GM19328 (cell line): ENCODE results near the gene CFAP97D2.
"Not testable (repeated sequence)": the region's sequence is repeated elsewhere in the genome, so short reads cannot be mapped to it uniquely, and the experiment has no call there.

Experiments used
- ATAC-seq: cut with Tn5 transposase; IDR thresholded peaks from one replicate; pipeline ENCODE4 v1.9.1; 2021; ENCODE audit warnings: mild to moderate bottlenecking, moderate library complexity; ENCODE audit not compliant: unreplicated experiment

Gene CFAP97D2

DNA sequence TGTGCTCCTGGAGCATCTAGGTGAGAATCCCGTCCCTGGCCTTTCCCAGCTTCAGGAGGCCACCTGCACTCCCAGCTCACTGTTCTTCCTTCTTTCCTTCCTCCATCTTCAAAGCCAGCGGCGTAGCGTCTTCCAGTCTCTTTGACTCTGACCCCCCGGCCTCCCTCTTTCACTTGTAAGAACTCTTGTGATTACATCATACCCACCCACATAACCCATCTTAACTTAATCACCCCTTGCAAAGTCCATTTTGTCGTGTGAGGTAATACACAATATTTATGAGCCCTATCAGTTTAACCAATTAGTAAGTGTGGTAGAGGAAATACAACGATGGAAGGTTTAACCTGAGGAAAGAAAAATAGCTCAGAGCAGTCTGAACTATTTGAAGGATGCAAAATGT is 51.1 kb downstream of the CFAP97D2 start:
- no peak for ATAC-seq

DNA sequence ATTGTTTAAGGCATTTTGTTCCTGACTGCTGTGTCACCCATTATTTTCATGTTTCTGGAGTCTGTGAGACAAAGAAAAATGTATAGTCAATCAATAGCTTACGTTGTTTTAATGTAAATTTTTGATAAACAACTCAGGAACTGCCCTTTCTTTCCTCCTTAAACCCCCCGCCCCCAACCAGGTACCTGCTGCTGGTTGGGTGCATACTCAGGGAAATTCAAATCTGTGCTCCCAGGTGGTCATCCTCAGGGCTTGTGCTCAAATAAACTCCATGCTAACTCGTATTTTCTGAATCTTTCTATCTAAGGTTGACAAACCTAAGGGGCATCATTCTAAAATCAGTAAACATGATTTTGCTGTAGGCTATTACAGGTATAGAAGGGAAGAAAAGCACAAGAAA is 51.5 kb downstream of the CFAP97D2 start:
- ATAC-seq, result no peak

- no peak for ATAC-seq
These were observed 52.8 kb downstream of the CFAP97D2 start for GRCh38 chr13:114231886-114232285.

GRCh38 chr13:114234266-114234644 is 55.2 kb downstream of the CFAP97D2 start:
- ATAC-seq, result no peak

DNA sequence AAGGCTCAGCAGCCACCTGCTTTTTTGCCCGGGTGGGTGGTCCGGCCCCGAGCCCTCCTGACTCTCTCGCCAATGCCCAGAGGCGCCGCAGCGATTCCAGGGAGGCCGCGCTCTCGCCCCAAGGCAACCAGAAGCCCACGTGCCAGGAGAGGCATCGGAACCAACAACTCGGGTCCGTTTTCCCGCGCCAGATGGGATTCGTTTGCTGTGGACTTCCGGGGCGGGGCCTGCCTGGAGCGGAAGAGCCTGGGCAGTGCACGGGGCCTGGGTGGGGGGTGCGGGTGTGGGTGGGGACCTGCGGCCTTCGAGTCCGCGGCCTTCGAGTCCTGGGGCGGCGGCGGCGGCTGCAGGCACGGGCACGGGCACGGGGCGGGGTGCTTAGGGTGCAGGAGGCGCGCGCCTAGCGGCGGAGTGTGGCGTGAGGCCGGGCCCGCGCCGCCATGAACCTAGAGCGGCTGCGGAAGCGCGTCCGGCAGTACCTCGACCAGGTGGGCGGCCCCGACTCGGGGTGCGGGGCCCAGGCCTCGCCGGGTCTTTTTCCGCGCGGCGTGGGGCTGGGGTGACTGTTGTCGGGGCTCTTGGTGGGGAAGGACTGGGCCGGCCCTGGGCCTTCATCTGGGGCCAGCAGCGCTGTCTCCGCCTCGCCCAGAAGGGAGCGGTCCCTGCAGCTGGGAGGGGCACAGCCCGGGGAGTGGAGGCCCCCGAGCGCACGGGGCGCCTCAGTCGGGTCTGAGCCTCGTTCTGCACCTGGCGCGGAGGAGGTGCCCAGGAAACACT is 55.8 kb downstream of the CFAP97D2 start, which contains the start of gene CDC16:
Gene CDC16 (plus strand): TSS at position 253 of the 777 bp plus-strand sequence. CDS start 188 bp downstream, at position 441.
- peak; percentile 84 for ATAC-seq

DNA sequence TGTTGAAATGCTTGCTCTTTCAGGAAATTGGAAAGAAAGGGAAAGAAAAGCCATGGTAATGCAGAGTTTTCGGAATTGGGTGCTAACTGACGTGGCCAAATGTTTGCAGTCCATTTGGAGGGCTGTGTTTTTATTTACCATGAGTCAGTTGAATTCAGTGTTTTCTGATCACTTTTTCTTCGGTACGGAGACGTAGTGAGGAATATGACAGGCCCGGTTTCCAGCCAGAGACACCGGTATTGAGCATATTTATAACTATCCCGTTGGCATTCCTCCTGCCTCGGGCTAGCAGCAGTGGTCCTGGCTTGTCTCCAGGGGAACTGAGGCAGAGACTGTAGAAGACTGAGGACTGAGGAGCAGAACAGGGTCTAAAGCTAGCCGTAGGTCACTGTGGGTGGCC is 56.6 kb downstream of the CFAP97D2 start:
- no peak for ATAC-seq

- ATAC-seq, result no peak
These were observed 57.2 kb downstream of the CFAP97D2 start for GRCh38 chr13:114236227-114236626.

DNA sequence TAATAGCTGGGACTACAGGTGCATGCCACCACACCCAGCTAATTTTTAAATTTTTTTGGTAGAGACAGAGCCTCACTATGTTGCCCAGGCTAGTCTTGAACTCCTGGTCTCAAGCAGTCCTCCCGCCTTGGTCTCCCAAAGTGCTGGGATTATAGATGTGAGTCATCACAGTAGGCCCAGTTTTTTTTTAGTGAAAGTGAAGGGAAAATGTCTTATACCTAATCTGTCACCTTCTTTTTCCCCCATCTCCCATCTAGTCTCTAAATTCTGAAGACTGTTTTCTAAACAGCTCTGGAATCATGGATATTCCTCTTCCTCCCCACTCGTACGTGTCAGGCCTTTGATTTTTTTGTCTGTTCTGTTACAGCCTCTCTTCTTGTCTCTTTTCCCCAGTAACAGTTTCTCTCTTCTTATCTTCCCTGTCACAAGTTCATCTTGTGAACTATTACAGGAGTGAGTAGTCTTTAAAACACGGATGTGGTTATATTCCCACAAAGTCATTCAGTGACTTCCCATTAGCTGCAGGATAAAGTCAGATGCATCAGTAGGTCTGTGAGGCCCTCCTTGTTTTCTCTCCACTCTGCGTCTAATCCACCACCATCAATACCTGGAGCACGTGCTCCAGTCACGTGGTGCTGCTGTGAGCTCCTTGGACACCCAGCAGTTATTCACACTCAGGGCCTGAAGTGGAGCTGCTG is 58.5 kb downstream of the CFAP97D2 start:
- ATAC-seq, result no peak

- ATAC-seq, result no peak
These were observed 62.9 kb downstream of the CFAP97D2 start for GRCh38 chr13:114241918-114242317.

GRCh38 chr13:114243971-114244370 is 64.9 kb downstream of the CFAP97D2 start:
- no peak for ATAC-seq

GRCh38 chr13:114244637-114245036 is 65.6 kb downstream of the CFAP97D2 start:
- ATAC-seq, result no peak

GRCh38 chr13:114248011-114248410 is 69.0 kb downstream of the CFAP97D2 start:
- no peak for ATAC-seq

- ATAC-seq, result no peak
These were observed 70.0 kb downstream of the CFAP97D2 start for GRCh38 chr13:114249077-114249476.

DNA sequence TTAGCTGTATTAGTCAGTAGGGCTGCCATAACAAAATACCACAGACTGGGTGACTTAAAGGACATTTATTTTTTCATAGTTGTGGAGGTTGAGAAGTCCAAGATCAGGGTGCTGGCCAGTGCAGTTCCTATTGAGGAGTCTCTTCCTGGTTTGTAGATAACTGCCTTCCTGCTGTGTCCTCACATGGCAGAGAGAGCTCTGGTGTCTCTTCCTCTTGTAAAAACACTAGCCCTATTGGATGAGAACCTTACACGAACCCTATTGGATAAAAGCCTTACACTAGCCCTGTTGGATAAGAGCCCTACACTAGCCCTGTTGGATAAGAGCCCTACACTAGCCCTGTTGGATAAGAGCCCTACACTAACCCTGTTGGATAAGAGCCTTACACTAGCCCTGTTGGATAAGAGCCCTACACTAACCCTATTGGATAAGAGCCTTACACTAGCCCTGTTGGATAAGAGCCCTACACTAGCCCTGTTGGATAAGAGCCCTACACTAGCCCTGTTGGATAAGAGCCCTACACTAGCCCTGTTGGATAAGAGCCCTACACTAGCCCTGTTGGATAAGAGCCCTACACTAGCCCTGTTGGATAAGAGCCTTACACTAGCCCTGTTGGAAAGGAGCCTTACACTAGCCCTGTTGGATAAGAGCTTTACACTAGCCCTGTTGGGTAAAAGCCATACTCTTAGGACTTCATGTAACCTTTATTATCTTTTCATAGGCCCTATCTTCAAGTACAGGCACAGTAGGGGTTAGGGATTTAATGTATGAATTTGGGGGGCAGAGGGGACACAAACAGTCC is 72.8 kb downstream of the CFAP97D2 start:
- ATAC-seq, result not testable (repeated sequence)

- ATAC-seq, result no peak
These were observed 77.5 kb downstream of the CFAP97D2 start for GRCh38 chr13:114256547-114256946.

- ATAC-seq, result no peak
These were observed 78.0 kb downstream of the CFAP97D2 start for GRCh38 chr13:114257014-114257413.

- no peak for ATAC-seq
These were observed 79.5 kb downstream of the CFAP97D2 start for GRCh38 chr13:114258589-114258988.

DNA sequence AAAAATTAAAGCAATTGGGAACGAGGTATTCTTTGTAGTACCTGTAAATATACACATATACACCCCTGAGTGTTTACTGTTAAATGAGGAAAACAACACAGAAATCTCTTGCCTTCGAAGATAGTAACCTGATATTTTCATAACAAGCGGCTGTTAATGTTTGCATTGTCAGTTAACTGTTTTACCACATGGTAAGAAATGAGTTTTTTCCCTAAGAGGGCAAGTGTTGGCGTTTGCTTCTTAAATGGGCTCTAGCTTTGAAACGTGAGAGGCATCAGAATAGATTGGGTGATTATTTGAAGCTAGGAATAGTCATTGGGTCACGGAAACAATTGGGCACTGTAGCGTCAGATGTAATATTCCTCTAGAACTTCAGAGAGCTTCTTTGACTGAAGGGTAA is 80.3 kb downstream of the CFAP97D2 start:
- ATAC-seq, result no peak

- ATAC-seq, result no peak
These were observed 80.9 kb downstream of the CFAP97D2 start for GRCh38 chr13:114259974-114260373.

GRCh38 chr13:114260814-114261213 is 81.8 kb downstream of the CFAP97D2 start:
- no peak for ATAC-seq

DNA sequence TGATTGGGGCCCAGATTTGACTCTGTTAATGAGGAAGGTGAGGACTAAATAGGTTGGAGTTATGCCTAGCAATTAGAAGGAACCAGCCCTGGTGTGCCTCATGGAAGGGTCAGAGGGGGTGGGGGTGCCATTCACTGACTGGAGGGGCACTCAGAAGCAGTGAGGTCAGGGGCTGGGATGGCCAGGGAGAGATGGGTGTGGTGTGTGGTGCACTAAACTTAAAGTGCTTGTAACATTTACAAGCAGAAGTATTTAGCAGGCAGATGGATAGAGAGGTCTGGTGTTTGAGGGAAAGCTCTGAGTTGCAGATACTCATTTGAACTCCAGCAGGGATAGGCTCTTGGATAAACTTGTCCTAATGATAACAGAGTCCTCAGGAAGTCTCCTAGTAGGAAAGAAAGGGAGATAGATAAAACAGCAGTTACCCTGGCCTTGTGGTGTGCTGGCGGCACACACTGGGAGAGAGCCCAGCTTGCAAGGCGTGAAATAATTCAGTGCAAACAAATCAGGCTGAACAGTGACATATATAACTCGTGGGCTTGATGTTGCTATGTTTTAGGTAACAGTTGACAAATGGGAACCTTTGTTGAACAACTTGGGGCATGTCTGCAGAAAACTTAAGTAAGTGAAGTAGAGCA is 82.4 kb downstream of the CFAP97D2 start:
- ATAC-seq, result no peak
